T-helper 2 cell treated with Interferon-gamma antibody and Interleukin-4, amounts not matched to agents 5 μg/mL and 100 μg/mL, for 36 hours (primary cell): Measurements from ENCODE around the gene ADARB2.

Source experiments
- DNase-seq: peaks from one replicate; pipeline ENCODE4 v3.0.0; 2021; ENCODE audit warnings: low spot score
- H3K27ac Mint-ChIP-seq: one replicate; pipeline ENCODE4 v1.8.0; 2021; ENCODE audit warnings: mild to moderate bottlenecking, mixed read lengths
- H3K27me3 Mint-ChIP-seq: one replicate; pipeline ENCODE4 v1.8.0; 2021; ENCODE audit warnings: low read depth, mixed read lengths
- H3K36me3 Mint-ChIP-seq: one replicate; pipeline ENCODE4 v1.8.0; 2021; ENCODE audit warnings: low read depth, mixed read lengths
- H3K4me1 Mint-ChIP-seq: one replicate; pipeline ENCODE4 v1.8.0; 2021; ENCODE audit warnings: low read depth, mixed read lengths
- H3K4me3 Mint-ChIP-seq: one replicate; pipeline ENCODE4 v1.8.0; 2022; ENCODE audit warnings: mild to moderate bottlenecking, moderate library complexity, mixed read lengths
- H3K9me3 Mint-ChIP-seq: one replicate; pipeline ENCODE4 v1.8.0; 2021; ENCODE audit warnings: mixed read lengths

Gene ADARB2

GRCh38 chr10:1687190-1687589 is 50.1 kb downstream of the ADARB2 start:
- Mint-ChIP-seq H3K36me3 (no peaks in the 10 kb centered on the region), H3K4me1 (no peaks in the 10 kb centered on the region), H3K4me3 (no peak overlapping the region), H3K27me3 (peaks cover 1% of the 10 kb centered on the region), H3K9me3 (no peaks in the 10 kb centered on the region), H3K27ac (no peak overlapping the region)
- no peak for DNase-seq

GRCh38 chr10:1686491-1686749 is 50.9 kb downstream of the ADARB2 start:
- Mint-ChIP-seq H3K27me3 (peaks cover 1% of the 10 kb centered on the region), H3K9me3 (no peaks in the 10 kb centered on the region), H3K4me3 (no peak overlapping the region), H3K27ac (no peak overlapping the region), H3K36me3 (no peaks in the 10 kb centered on the region), H3K4me1 (no peaks in the 10 kb centered on the region)
- no peak for DNase-seq

GRCh38 chr10:1685699-1686490 is 51.4 kb downstream of the ADARB2 start:
- Mint-ChIP-seq H3K27ac (no peak overlapping the region), H3K27me3 (peaks cover 1% of the 10 kb centered on the region), H3K36me3 (no peaks in the 10 kb centered on the region), H3K9me3 (no peaks in the 10 kb centered on the region), H3K4me1 (no peaks in the 10 kb centered on the region), H3K4me3 (no peak overlapping the region)
- no peak for DNase-seq

- no peaks in the 10 kb centered on the region for H3K36me3 Mint-ChIP-seq
- H3K27ac Mint-ChIP-seq = no peak overlapping the region
- peaks cover 1% of the 10 kb centered on the region for H3K27me3 Mint-ChIP-seq
Measured at GRCh38 chr10:1684991-1685390, 52.3 kb downstream of the ADARB2 start.

GRCh38 chr10:1683649-1684048 is 53.7 kb downstream of the ADARB2 start:
- no peak overlapping the region for H3K4me3 Mint-ChIP-seq
- H3K27me3 Mint-ChIP-seq = no peaks in the 10 kb centered on the region
- no peaks in the 10 kb centered on the region for H3K9me3 Mint-ChIP-seq
- no peaks in the 10 kb centered on the region for H3K36me3 Mint-ChIP-seq
- H3K27ac Mint-ChIP-seq = no peak overlapping the region
- H3K4me1 Mint-ChIP-seq = no peaks in the 10 kb centered on the region
- DNase-seq = no peak

More at GRCh38 chr10:1684991-1685390, 52.3 kb downstream of the ADARB2 start:
- Mint-ChIP-seq H3K4me3 (no peak overlapping the region), H3K9me3 (no peaks in the 10 kb centered on the region), H3K4me1 (no peaks in the 10 kb centered on the region)
- DNase-seq = no peak

- Mint-ChIP-seq H3K4me1 (no peaks in the 10 kb centered on the region), H3K36me3 (no peaks in the 10 kb centered on the region), H3K27ac (no peak overlapping the region), H3K4me3 (no peak overlapping the region), H3K9me3 (no peaks in the 10 kb centered on the region), H3K27me3 (no peaks in the 10 kb centered on the region)
- no peak for DNase-seq
Measured at GRCh38 chr10:1679821-1680650, 57.3 kb downstream of the ADARB2 start.

- no peak overlapping the region for H3K27ac Mint-ChIP-seq
- H3K9me3 Mint-ChIP-seq = no peaks in the 10 kb centered on the region
- no peaks in the 10 kb centered on the region for H3K27me3 Mint-ChIP-seq
- H3K4me3 Mint-ChIP-seq = no peak overlapping the region
- no peaks in the 10 kb centered on the region for H3K4me1 Mint-ChIP-seq
- H3K36me3 Mint-ChIP-seq = no peaks in the 10 kb centered on the region
- no peak for DNase-seq
Measured at GRCh38 chr10:1678084-1678483, 59.2 kb downstream of the ADARB2 start.

GRCh38 chr10:1677307-1677939 is 59.9 kb downstream of the ADARB2 start:
- no peak overlapping the region for H3K27ac Mint-ChIP-seq
- no peaks in the 10 kb centered on the region for H3K4me1 Mint-ChIP-seq
- no peaks in the 10 kb centered on the region for H3K9me3 Mint-ChIP-seq
- no peaks in the 10 kb centered on the region for H3K36me3 Mint-ChIP-seq
- no peaks in the 10 kb centered on the region for H3K27me3 Mint-ChIP-seq
- no peak overlapping the region for H3K4me3 Mint-ChIP-seq
- DNase-seq = no peak

GRCh38 chr10:1674501-1674900 is 62.8 kb downstream of the ADARB2 start:
- Mint-ChIP-seq H3K27me3 (no peaks in the 10 kb centered on the region), H3K36me3 (no peaks in the 10 kb centered on the region), H3K27ac (no peak overlapping the region), H3K4me1 (no peaks in the 10 kb centered on the region), H3K4me3 (no peak overlapping the region), H3K9me3 (no peaks in the 10 kb centered on the region)
- DNase-seq = no peak

GRCh38 chr10:1673568-1674345 is 63.6 kb downstream of the ADARB2 start:
- Mint-ChIP-seq H3K4me3 (no peak overlapping the region), H3K9me3 (no peaks in the 10 kb centered on the region), H3K27ac (no peak overlapping the region), H3K4me1 (no peaks in the 10 kb centered on the region), H3K36me3 (no peaks in the 10 kb centered on the region), H3K27me3 (no peaks in the 10 kb centered on the region)
- no peak for DNase-seq

GRCh38 chr10:1672001-1672781 is 65.1 kb downstream of the ADARB2 start:
- Mint-ChIP-seq H3K27me3 (no peaks in the 10 kb centered on the region), H3K36me3 (no peaks in the 10 kb centered on the region), H3K4me1 (no peaks in the 10 kb centered on the region)

GRCh38 chr10:1671366-1672000 is 65.8 kb downstream of the ADARB2 start:
- H3K4me1 Mint-ChIP-seq = no peaks in the 10 kb centered on the region
- no peak overlapping the region for H3K4me3 Mint-ChIP-seq
- no peaks in the 10 kb centered on the region for H3K9me3 Mint-ChIP-seq
- no peaks in the 10 kb centered on the region for H3K36me3 Mint-ChIP-seq
- H3K27me3 Mint-ChIP-seq = no peaks in the 10 kb centered on the region
- no peak overlapping the region for H3K27ac Mint-ChIP-seq
- no peak for DNase-seq

More at GRCh38 chr10:1672001-1672781, 65.1 kb downstream of the ADARB2 start:
- no peak overlapping the region for H3K4me3 Mint-ChIP-seq
- no peak for DNase-seq
- no peak overlapping the region for H3K27ac Mint-ChIP-seq
- no peaks in the 10 kb centered on the region for H3K9me3 Mint-ChIP-seq
